H9 (cell line): ENCODE measurements around the gene WNT3A. TPM values are rescaled to one million over a fixed set of nuclear protein-coding genes. Genes with fewer than 3 reads are reported as not detected.

Source experiments
- DNase-seq: peaks from one replicate; pipeline ENCODE4 v3.0.0-alpha.2; 2017
- H2AFZ ChIP-seq: one replicate; pipeline ENCODE4 v1.6.1; 2013; ENCODE audit warnings: mild to moderate bottlenecking, low read length, control low read depth, moderate library complexity
- H2AK5ac ChIP-seq: 2 replicates; pipeline ENCODE4 v1.6.1; 2013; ENCODE audit warnings: low read length, control low read depth, mixed read lengths; ENCODE audit not compliant: insufficient read length
- H2BK120ac ChIP-seq: one replicate; pipeline ENCODE4 v1.6.1; 2013; ENCODE audit warnings: low read depth, mild to moderate bottlenecking, low read length, control low read depth, inconsistent platforms; ENCODE audit not compliant: poor library complexity, severe bottlenecking
- H2BK12ac ChIP-seq: 2 replicates; pipeline ENCODE4 v1.6.1; 2013; ENCODE audit warnings: low read length, control low read depth, mixed read lengths, low read depth; ENCODE audit not compliant: insufficient read length
- H2BK15ac ChIP-seq: 2 replicates; pipeline ENCODE4 v1.6.1; 2013; ENCODE audit warnings: low read depth, low read length, control low read depth
- H2BK20ac ChIP-seq: one replicate; pipeline ENCODE4 v1.6.1; 2013; ENCODE audit warnings: low read depth, mild to moderate bottlenecking, low read length, control low read depth, inconsistent platforms; ENCODE audit not compliant: poor library complexity, severe bottlenecking
- H2BK5ac ChIP-seq: 2 replicates; pipeline ENCODE4 v1.6.1; 2013; ENCODE audit warnings: low read length, control low read depth, mixed read lengths; ENCODE audit not compliant: insufficient read length
- H3K14ac ChIP-seq: 2 replicates; pipeline ENCODE4 v1.6.1; 2013; ENCODE audit warnings: low read length, control low read depth; ENCODE audit not compliant: insufficient read depth
- H3K18ac ChIP-seq: 2 replicates; pipeline ENCODE4 v1.6.1; 2013; ENCODE audit warnings: low read depth, mild to moderate bottlenecking, mixed read lengths, low read length, control low read depth; ENCODE audit not compliant: insufficient read length
- H3K23ac ChIP-seq: 2 replicates; pipeline ENCODE4 v1.6.1; 2013; ENCODE audit warnings: low read length, control low read depth, mixed read lengths, low read depth; ENCODE audit not compliant: insufficient read length
- H3K23me2 ChIP-seq: 2 replicates; pipeline ENCODE4 v1.6.1; 2013; ENCODE audit warnings: low read depth, mild to moderate bottlenecking, mixed read lengths, low read length, control low read depth; ENCODE audit not compliant: insufficient read length, poor library complexity, severe bottlenecking
- H3K27ac ChIP-seq: 2 replicates; pipeline ENCODE4 v1.5.1; 2013; ENCODE audit warnings: low read length, control low read depth, mixed read lengths, low read depth; ENCODE audit not compliant: insufficient read length
- H3K27me3 ChIP-seq: 2 replicates; pipeline ENCODE4 v1.6.1; 2013; ENCODE audit warnings: low read length, control low read depth, inconsistent platforms; ENCODE audit not compliant: insufficient read depth
- H3K4ac ChIP-seq: 2 replicates; pipeline ENCODE4 v1.6.1; 2013; ENCODE audit warnings: low read depth, mild to moderate bottlenecking, control low read depth, inconsistent platforms, low read length, moderate library complexity
- H3K4me1 ChIP-seq: 2 replicates; pipeline ENCODE4 v1.6.1; 2013; ENCODE audit warnings: low read length, control low read depth, inconsistent platforms; ENCODE audit not compliant: insufficient read depth
- H3K4me2 ChIP-seq: 2 replicates; pipeline ENCODE4 v1.6.1; 2013; ENCODE audit warnings: low read length, control low read depth, mixed read lengths; ENCODE audit not compliant: insufficient read length, insufficient read depth
- H3K56ac ChIP-seq: 2 replicates; pipeline ENCODE4 v1.6.1; 2013; ENCODE audit warnings: low read depth, mild to moderate bottlenecking, mixed read lengths, low read length, control low read depth; ENCODE audit not compliant: insufficient read length
- H3K79me1 ChIP-seq: 2 replicates; pipeline ENCODE4 v1.6.1; 2013; ENCODE audit warnings: low read depth, mild to moderate bottlenecking, moderate library complexity, low read length, control low read depth, inconsistent platforms; ENCODE audit not compliant: insufficient read depth, poor library complexity, severe bottlenecking
- H3K79me2 ChIP-seq: 2 replicates; pipeline ENCODE4 v1.6.1; 2013; ENCODE audit warnings: low read length, control low read depth, inconsistent platforms; ENCODE audit not compliant: insufficient read depth
- H3K9ac ChIP-seq: 2 replicates; pipeline ENCODE4 v1.6.1; 2013; ENCODE audit warnings: low read length, control low read depth, mixed read lengths; ENCODE audit not compliant: insufficient read length; ENCODE audit errors: extremely low read depth
- H3K9me3 ChIP-seq: one replicate; pipeline ENCODE4 v1.6.1; 2013; ENCODE audit warnings: low read depth, low read length, inconsistent platforms; ENCODE audit not compliant: control insufficient read depth
- H3T11ph ChIP-seq: one replicate; pipeline ENCODE4 v1.6.1; 2013; ENCODE audit warnings: mild to moderate bottlenecking, low read length, control low read depth, inconsistent platforms
- H4K20me1 ChIP-seq: one replicate; pipeline ENCODE4 v1.6.1; 2013; ENCODE audit not compliant: control insufficient read depth, insufficient read length, insufficient read depth
- H4K5ac ChIP-seq: 2 replicates; pipeline ENCODE4 v1.6.1; 2013; ENCODE audit warnings: low read depth, mild to moderate bottlenecking, mixed read lengths, low read length, control low read depth; ENCODE audit not compliant: insufficient read length
- H4K8ac ChIP-seq: replicated peaks from 2 replicates; pipeline ENCODE4 v1.6.1; 2013; ENCODE audit warnings: low read length, control low read depth, mixed read lengths, low read depth; ENCODE audit not compliant: insufficient read length
- H4K91ac ChIP-seq: 2 replicates; pipeline ENCODE4 v1.6.1; 2013; ENCODE audit warnings: low read depth, mild to moderate bottlenecking, moderate library complexity, mixed read lengths, low read length, control low read depth; ENCODE audit not compliant: insufficient read length
- H3K27ac Mint-ChIP-seq, 3 experiments: 2 replicates in 2 of 3; 3 replicates in 1 of 3; pipeline ENCODE4 v1.8.0; 2020 to 2021; ENCODE audit warnings: mixed read lengths in 3 of 3, mild to moderate bottlenecking in 1 of 3, moderate library complexity in 1 of 3
- H3K27me3 Mint-ChIP-seq: 2 replicates; pipeline ENCODE4 v1.8.0; 2021; ENCODE audit warnings: low read depth, mild to moderate bottlenecking, moderate library complexity, mixed read lengths
- H3K36me3 Mint-ChIP-seq, 3 experiments: 2 replicates in 2 of 3; 3 replicates in 1 of 3; pipeline ENCODE4 v1.8.0; 2020 to 2021; ENCODE audit warnings: low read depth in 3 of 3, mixed read lengths in 3 of 3; ENCODE audit not compliant: insufficient read depth in 1 of 3
- H3K4me1 Mint-ChIP-seq, 2 experiments: 2 replicates each; pipeline ENCODE4 v1.8.0; 2020; ENCODE audit warnings: mixed read lengths in 2 of 2
- H3K4me3 Mint-ChIP-seq, 2 experiments: 2 replicates in 1 of 2; 3 replicates in 1 of 2; pipeline ENCODE4 v1.8.0; 2020 to 2021; ENCODE audit warnings: mild to moderate bottlenecking in 2 of 2, mixed read lengths in 2 of 2, moderate library complexity in 1 of 2
- H3K9me3 Mint-ChIP-seq, 2 experiments: 2 replicates in 1 of 2; 3 replicates in 1 of 2; pipeline ENCODE4 v1.8.0; 2020; ENCODE audit warnings: mild to moderate bottlenecking in 2 of 2, mixed read lengths in 2 of 2, moderate library complexity in 1 of 2
- CTCF ChIP-seq: fragments of 200-600 bp; sonication (generic); conservative IDR thresholded peaks from 3 replicates; pipeline ENCODE4 v1.8.0; 2021; ENCODE audit warnings: antibody characterized with exemption, mild to moderate bottlenecking
- WGBS: extraction: QIAGEN DNeasy Blood & Tissue Kit; methylation state at CpG from one replicate; pipeline ENCODE4 v1.1.7; 2013; ENCODE audit warnings: missing lambda C conversion rate, low lambda C conversion rate, mixed read lengths; ENCODE audit not compliant: insufficient read length; ENCODE audit errors: extremely low coverage; 5-methylcytosine and 5-hydroxymethylcytosine counted together
- total RNA-seq: library from RNA; stranded (reverse); gene quantifications from 2 replicates; pipeline ENCODE4 v1.2.1, GENCODE V29; 2021

The WNT3A gene
- total RNA-seq, 1 experiment from 2014 or later, result 0.17 TPM

GRCh38 chr1:228075801-228076271, 69.0 kb downstream of the WNT3A start:
- DNase-seq, result no peak
- Histone ChIP-seq H3K79me1 (no peaks in the 10 kb centered on the region), H3K18ac (no peak overlapping the region), H4K5ac (no peak overlapping the region), H3K14ac (no peak overlapping the region), H3K9ac (no peak overlapping the region), H3K27me3 (peaks cover 60% of the 10 kb centered on the region; the same call in 1 of the 2 replicates), H4K8ac (no peak overlapping the region), H3K79me2 (no peaks in the 10 kb centered on the region), H3K23ac (no peak overlapping the region), H2BK5ac (no peak overlapping the region), H3T11ph (no peak overlapping the region), H2AFZ (no peak overlapping the region), H2BK12ac (no peak overlapping the region), H2AK5ac (no peak overlapping the region), H2BK15ac (no peak overlapping the region), H2BK120ac (no peak overlapping the region), H3K9me3 (no peaks in the 10 kb centered on the region), H4K20me1 (no peaks in the 10 kb centered on the region), H4K91ac (no peak overlapping the region), H3K27ac (no peak overlapping the region), H3K56ac (no peak overlapping the region), H3K4me2 (no peak overlapping the region), H3K4me1 (no peaks in the 10 kb centered on the region; the same call in 1 of the 2 replicates), H3K4ac (no peak overlapping the region), H2BK20ac (no peak overlapping the region), H3K23me2 (no peaks in the 10 kb centered on the region)
- Mint-ChIP-seq H3K9me3 (no peaks in the 10 kb centered on the region), H3K4me1 (peaks cover 16 to 33% of the 10 kb centered on the region in 2 experiments), H3K4me3 (no peak overlapping the region), H3K27ac (no peak overlapping the region), H3K36me3 (no peaks in the 10 kb centered on the region), H3K27me3 (peaks cover 96% of the 10 kb centered on the region)
- no peak for TF ChIP-seq CTCF
- WGBS, result no CpG with 5 or more reads among the region's 9 CpGs
